Non-pigmented ciliary epithelial cell (primary cell): ENCODE results near the gene ZFPM1.

ENCODE experiments used
- DNase-seq: peaks from one replicate; pipeline ENCODE4 v3.0.0-alpha.2; 2010; ENCODE audit warnings: low read depth

ZFPM1 gene

DNA sequence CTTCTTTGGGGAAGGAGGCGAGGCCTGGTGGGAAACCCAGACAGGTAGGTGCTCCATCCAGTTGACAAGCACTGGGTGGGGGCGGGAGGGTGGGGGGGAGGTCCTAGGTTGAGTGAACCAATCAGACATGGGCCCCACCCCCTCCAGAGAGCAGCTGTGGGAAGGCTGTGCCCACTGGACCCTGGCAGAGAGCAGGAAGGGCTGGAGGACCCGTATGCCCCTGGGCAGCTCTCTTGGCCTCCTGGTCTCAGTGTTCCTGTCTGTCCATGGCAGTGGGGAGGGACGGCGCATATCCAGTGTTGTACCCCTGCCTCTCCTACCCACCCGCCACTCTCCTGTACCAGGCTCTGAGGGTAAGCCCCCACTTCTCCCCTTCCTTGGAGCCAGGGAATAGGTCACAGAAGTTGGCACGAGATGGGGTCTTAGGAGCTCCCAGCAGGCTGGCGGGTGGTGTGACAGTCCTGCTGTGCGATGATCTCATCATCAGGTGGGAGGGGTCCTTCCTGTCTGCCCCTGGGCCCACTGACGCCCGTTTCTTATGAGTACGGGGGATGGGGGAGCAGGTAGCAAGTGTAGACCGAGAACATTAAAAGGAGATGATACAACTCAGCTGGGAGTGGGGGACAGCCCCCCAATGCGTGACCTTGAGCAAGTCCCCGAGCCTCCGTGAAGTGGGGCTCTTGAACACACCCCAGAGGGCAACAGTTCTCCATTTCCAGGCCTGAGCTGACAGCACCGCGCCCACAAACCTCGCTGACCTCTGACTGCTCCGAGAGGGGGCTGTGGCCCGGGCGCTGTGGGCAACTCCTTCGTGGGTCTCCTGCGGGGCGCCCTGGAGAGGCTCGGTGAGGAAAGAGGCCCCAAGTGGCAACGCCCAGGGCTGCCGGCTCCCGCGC is 1.2 kb upstream of the ZFPM1 start:
- no peak for DNase-seq

GRCh38 chr16:88452482-88453216 is 431 bp upstream of the ZFPM1 start:
- DNase-seq: peak; percentile 46

DNA sequence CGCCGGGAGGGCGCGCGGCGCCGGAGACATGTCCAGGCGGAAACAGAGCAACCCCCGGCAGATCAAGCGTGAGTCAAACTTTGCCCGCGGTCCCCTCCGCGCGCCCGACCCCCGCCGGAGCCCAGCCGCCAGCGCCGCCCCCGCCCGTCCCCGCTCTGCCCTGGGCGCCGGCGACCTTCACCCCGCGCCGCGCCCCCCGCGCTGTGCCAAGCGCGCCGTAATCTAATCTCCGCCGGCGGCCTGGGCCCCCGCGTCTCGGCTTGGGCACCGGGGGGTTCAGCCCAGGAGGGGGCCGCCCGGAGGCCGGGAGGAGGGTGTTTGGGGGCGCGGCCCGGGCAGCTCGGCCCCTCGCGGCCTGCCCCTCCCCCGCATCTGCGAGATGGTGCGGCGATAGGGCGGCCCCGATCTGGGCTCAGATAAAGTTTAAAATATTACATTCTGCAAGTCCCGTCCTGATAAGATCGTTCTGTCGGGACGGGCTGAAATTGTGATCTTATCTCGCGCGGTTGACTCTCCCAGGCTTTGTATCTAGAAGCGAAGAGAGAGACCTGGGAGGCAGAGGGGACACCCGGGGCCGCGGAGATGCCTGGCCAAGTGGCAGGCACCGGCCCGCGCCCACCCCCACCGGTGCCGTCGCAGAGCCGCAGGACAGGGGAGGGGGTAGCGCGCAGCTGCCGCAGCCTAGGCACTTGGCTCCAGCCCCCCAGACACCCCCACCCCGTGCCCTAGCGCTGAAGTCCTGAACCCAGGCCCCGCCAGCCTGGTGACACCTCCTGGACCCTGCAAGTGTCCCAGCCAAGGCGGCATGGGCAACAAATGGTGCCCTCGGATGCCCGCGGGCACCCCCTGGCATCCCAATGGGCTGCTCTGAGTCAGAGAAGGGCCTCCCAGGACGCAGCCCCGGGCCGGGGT is 787 bp downstream of the ZFPM1 start:
- no peak for DNase-seq

GRCh38 chr16:88454523-88454947 is 1.5 kb downstream of the ZFPM1 start:
- DNase-seq: no peak

DNA sequence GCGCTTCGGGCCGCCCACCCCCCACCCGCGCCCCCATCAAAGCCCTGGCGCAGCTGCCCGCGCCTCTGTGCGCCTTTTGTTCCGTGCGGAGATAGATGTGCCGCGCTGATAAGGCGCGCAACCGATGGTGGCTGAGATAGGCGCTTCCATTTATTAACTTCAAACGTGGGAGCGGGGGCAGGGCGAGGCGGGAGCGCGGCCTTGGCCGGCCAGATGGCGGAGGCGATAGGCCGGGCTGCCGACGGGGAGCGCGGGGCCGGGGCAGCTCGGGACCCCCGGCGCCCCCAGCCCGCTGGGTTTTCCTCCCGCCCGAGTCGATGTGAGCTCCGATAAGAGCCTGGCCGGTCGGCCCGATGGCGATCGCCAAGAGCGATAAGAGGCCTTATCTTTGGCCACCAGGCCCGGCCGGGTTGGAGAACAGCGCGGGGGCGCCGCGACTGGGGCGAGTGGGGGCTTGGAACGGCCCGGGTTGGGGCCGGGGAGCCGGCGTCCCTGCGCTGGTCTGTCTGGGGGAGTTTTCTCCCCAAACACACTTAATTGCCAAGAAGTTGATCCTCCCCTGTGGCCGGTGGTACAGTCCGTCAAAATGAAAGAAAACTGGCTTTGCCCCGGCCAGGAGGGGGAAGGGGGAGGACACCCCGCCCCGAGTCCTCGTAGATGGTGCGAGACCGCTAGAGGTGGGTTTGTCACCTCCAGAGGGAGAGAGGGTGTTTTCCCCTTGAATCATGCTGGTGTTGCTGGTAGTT is 2.7 kb downstream of the ZFPM1 start:
- no peak for DNase-seq

DNA sequence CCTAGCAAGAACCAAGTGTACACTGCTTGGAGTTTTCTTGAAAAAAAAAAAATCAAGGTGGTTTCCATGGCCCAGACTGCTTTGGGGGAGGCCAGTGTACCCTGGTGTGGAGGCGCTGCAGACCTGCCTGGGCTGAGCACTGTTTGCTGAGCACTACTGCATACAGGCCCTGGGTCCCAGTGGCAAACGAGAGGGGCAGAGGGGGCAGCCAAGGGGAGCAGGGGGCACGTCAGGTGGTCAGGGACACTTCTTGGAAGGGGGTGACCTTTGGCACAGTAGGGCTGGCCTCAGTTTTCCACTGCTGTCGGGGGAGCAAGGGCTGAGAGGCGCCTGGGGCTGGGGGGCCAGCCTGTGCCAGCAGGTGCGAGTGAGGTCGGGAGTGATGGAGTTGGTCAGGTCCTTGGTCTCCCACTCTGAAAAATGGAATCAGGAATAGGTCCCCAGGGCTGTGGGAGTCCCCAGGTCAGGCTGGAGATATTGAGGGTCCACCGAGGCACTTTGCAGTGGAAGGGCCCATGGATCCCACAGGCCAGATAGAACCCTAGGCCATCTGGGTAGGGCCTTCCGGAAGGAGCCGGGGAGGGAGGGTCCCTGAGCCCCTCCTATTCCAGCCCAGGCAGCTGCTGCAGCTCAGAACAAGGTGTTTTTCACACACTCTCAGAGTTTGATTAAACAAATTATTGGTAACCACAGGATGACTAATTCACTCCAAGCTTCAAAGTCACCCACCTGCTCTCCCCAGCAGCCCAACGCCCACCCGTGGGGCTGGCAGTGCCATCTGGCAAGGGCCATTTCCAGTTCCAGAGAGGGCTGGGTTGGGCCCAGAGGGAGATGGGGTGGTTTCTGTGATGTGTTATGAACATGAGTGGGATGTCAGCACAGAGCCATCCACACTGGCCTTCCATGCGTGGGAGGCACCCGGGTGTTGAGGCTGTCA is 3.5 kb downstream of the ZFPM1 start:
- no peak for DNase-seq

DNA sequence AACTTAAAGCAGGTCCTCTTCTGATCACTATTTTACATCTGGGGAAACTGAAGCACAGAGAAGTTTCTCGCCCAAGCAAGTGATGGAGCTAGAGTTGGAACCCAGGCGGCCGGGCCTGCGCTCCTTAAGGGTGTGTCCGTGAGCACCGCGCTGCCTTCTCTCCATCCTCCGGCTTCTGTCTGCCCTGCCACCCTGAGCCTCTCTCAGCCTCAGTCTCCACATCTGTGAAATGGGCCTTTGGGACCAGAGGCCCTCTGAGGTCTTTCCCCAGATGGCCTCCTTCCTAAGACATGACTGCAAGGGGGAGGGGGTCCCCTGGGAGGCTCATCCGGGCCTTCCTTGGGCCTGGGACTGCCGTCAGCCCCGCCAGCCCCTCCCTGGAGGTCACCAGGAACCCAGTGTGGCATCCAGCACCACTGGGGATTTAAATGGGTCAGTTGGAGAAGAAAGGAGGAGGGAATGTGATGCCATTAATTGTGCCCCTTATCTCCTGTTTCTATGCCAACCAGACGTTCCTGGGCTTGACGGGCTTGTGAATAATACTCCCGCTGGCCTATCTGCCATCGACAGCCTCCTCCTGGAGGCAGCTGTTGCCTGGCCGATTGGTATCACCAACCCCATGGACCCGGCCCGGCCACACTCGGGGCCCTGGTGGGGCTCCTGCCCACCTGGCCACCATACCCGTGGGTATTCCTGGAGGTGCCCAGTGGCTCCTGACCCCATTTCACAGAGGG is 5.1 kb downstream of the ZFPM1 start:
- no peak for DNase-seq

DNA sequence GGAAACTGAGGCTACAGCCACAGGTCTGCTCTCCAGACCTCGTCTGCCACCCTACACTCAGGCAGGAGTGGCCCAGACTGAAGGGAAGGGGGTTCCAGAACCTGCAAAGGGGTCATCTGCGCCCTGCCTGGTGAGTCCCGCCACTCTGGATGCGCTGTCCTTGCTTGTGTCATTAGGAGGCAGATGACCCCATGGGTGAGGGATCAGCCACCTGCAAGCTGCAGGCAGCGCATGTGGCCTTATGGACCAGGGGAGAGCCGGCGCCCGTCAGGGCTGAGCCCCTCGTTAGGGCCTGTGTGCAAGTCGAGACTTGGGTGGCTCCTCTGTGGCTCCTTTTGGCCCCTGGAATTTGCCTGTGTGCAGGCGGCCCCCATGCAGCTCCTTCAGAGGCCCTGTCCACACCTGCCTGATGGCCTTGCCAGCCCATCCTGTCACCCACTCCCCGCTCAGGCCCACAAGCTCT is 5.7 kb downstream of the ZFPM1 start:
- no peak for DNase-seq

DNA sequence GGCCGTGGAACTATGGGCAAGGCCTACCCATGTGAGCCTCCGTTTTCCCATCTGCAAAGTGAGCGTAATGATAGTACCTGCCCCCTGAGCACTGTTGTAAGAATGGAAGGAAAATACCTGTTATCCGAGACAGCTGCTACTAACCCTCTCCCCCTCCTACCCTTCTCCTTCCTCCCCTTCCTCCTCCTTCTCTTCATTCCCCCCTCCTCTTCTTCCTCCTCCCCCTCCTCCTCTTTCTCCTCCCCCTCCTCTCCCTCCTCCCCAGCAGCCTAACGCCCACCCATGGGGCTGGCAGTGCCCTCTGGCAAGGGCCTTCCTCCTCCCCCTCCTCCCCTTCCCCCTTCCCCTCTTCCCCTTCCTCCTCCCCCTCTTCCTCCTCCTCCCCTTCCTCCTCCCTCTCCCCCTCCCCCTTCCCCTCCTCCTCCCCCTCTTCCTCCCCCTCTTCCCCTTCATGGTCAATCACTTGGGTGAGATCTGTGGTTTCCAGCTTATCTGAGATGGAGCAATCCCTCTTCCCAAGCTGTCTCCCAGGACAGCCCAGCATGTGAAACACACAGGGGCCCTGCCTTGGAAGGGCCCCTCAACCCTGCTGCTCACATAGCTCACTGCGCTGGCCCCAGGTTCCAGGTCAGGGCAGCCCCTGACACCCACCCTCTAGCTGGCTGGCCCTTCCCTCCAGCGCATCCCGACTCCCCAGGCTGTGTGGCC is 6.4 kb downstream of the ZFPM1 start:
- DNase-seq: no peak

GRCh38 chr16:88460496-88461330 is 7.6 kb downstream of the ZFPM1 start:
- DNase-seq: no peak

GRCh38 chr16:88461331-88462269 is 8.5 kb downstream of the ZFPM1 start:
- no peak for DNase-seq

DNA sequence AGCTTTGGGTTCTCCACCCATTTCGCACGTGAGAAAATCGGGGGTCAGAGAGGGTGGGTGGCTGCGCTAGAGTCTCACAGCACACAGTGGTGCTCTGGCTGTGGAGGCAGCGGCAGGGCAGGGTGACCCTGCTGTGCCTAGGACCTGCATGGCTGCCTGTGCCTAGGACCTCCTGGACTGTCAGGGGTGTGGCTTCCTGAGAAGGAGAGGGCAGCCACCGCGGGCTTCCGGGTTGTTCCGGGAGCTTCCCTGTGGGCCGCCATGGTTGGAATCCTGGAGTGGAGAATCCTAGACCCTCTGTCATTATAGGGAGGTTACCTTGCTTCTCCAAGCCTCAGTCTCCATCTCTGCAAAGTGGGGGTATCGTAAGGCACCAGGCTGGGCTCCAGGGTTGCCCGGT is 9.3 kb downstream of the ZFPM1 start:
- DNase-seq: no peak

- DNase-seq: no peak
These were observed 10.3 kb downstream of the ZFPM1 start for GRCh38 chr16:88463411-88463810.

DNA sequence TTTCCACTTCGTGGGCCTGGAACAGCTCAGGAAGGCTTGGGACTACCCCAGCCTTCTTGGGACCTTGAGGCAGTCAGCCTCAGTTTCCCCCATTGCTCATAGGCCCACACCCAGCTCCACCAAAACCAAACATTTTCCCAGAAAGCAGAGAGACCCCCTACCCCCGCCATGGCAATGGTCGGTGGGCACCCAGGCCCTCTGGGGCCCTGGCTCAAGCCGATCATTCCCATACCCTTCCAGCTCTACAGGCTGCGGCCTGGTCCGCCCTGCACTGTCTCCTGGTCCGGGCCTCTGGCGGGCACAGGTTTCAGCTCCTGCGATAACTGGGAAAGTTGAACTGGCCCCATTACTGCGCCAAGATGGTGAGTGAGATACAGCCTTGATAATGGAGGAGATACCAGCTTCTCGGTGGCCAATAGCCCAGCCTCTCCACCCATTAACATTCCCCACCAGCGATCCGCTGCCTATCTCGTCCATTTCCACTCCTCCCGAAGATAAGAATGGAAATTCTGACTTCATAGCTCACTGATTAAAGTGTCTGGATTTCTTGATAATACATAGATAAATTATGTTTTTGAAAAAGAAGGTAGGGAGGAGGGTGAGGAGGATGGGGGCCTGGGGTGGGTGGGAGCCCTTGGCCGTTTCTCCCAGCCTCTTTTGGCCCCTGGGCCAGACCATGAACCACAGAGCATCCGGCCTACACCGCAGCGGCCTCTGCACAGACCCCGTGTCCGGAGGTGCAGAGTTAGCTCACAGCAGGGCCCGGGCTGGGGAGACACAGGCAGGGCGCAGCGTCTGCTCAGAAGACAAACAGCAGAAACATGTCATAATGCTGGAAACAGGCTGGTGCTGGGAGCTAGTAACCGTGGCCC is 11.6 kb downstream of the ZFPM1 start:
- DNase-seq: no peak

GRCh38 chr16:88465387-88465983 is 12.4 kb downstream of the ZFPM1 start:
- no peak for DNase-seq
